OCI-LY7 (cell line): ENCODE data around the gene TAF11L5.
"Not testable (repeated sequence)": the region's sequence is repeated elsewhere in the genome, so short reads cannot be mapped to it uniquely, and the experiment has no call there.

ENCODE experiments used
- CTCF ChIP-seq: fragments of 200-600 bp; sonication (generic); conservative IDR thresholded peaks from 2 replicates; pipeline ENCODE4 v1.5.1; 2014; ENCODE audit warnings: mild to moderate bottlenecking, antibody characterized with exemption, low read length, moderate library complexity, mixed read lengths
- EZH2phosphoT487 ChIP-seq: fragments of 200-600 bp; sonication (generic); IDR thresholded peaks from 2 replicates; pipeline ENCODE4 v1.6.1; 2018; ENCODE audit warnings: low read depth, borderline replicate concordance, mild to moderate bottlenecking, mixed run types, antibody characterized with exemption, low read length, moderate library complexity, mixed read lengths

DNA sequence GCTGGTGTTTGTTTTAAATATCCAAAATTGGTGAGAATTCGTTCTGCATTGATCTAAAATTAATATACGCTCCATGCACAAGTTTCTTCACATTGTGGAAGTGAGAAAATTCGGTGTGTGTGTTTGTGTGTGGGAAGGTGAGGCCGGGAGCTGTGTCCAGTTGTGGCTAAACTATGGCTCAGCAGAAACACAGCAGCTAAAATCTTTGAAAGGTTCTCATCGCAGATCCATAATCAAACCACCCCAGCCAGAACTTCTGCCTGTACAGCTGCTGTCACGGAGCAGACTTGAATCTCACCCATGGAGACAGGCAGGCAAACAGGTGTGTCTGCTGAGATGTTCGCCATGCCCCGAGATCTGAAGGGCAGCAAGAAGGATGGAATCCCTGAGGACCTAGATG lies 27.1 kb upstream of the TAF11L5 start, which contains the start of gene TAF11L2:
- not testable (repeated sequence) for TF ChIP-seq CTCF, EZH2phosphoT487
